Adrenal gland (tissue), 5 donors: ENCODE data around the gene METTL14.

ENCODE experiments used
- POLR2A ChIP-seq, 2 donors: fragments of 450-650 bp; IDR thresholded peaks; one replicate each; pipeline ENCODE4 v1.6.1; 2017; ENCODE audit warnings: antibody characterized with exemption in 2 of 2, mild to moderate bottlenecking in 2 of 2, moderate library complexity in 1 of 2
- TF ChIP-seq, protein P1 (sequence below), 6 experiments: fragments of 450-650 bp in 4 of 6; fragments of 200-600 bp in 2 of 6; sonication (generic) in 1 of 6; IDR thresholded peaks; 1 replicate in 5 of 6; 2 replicates in 1 of 6; pipeline versions ENCODE4 v1.5.1 to v1.8.0; 2016 to 2021; ENCODE audit warnings: antibody characterized with exemption in 6 of 6, mild to moderate bottlenecking in 2 of 6, moderate library complexity in 1 of 6
- donor health status: DM: no; HTN: no; CAD: no.

GRCh38 chr4:118754890-118755289 is 69.7 kb downstream of the METTL14 start:
- TF ChIP-seq, protein P1, sequence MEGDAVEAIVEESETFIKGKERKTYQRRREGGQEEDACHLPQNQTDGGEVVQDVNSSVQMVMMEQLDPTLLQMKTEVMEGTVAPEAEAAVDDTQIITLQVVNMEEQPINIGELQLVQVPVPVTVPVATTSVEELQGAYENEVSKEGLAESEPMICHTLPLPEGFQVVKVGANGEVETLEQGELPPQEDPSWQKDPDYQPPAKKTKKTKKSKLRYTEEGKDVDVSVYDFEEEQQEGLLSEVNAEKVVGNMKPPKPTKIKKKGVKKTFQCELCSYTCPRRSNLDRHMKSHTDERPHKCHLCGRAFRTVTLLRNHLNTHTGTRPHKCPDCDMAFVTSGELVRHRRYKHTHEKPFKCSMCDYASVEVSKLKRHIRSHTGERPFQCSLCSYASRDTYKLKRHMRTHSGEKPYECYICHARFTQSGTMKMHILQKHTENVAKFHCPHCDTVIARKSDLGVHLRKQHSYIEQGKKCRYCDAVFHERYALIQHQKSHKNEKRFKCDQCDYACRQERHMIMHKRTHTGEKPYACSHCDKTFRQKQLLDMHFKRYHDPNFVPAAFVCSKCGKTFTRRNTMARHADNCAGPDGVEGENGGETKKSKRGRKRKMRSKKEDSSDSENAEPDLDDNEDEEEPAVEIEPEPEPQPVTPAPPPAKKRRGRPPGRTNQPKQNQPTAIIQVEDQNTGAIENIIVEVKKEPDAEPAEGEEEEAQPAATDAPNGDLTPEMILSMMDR (IDR thresholded peaks at IDR 0.05) = no peak
- no peak for TF ChIP-seq POLR2A (IDR thresholded peaks at IDR 0.05)
